IMR-90 (cell line): Measurements from ENCODE around the gene E2F8.

Source experiments
- BHLHE40 ChIP-seq: fragments of 150-350 bp; IDR thresholded peaks from 2 replicates; pipeline ENCODE4 v1.6.1; 2016; ENCODE audit warnings: mild to moderate bottlenecking, low read depth, low read length
- MAZ ChIP-seq: IDR thresholded peaks from 2 replicates; pipeline ENCODE4 v1.6.1; 2012; ENCODE audit warnings: low read depth, mild to moderate bottlenecking, low read length, improper control_type of control experiment, moderate library complexity, borderline replicate concordance
- POLR2A ChIP-seq: IDR thresholded peaks from 2 replicates; pipeline ENCODE4 v1.6.1; 2012; ENCODE audit warnings: mild to moderate bottlenecking, low read depth, low read length
- RAD21 ChIP-seq: IDR thresholded peaks from 2 replicates; pipeline ENCODE4 v1.6.1; 2012; ENCODE audit warnings: low read length, improper control_type of control experiment
- RCOR1 ChIP-seq: IDR thresholded peaks from 2 replicates; pipeline ENCODE4 v1.6.1; 2012; ENCODE audit warnings: mild to moderate bottlenecking, low read length, improper control_type of control experiment; ENCODE audit not compliant: insufficient replicate concordance
- RFX5 ChIP-seq: IDR thresholded peaks from 2 replicates; pipeline ENCODE4 v1.8.0; 2012; ENCODE audit warnings: low read depth, mild to moderate bottlenecking, low read length, moderate library complexity
- TF ChIP-seq, protein P1 (sequence below): conservative IDR thresholded peaks from 2 replicates; pipeline ENCODE4 v1.5.1; 2012; ENCODE audit warnings: mild to moderate bottlenecking, low read depth, low read length, improper control_type of control experiment

DNA sequence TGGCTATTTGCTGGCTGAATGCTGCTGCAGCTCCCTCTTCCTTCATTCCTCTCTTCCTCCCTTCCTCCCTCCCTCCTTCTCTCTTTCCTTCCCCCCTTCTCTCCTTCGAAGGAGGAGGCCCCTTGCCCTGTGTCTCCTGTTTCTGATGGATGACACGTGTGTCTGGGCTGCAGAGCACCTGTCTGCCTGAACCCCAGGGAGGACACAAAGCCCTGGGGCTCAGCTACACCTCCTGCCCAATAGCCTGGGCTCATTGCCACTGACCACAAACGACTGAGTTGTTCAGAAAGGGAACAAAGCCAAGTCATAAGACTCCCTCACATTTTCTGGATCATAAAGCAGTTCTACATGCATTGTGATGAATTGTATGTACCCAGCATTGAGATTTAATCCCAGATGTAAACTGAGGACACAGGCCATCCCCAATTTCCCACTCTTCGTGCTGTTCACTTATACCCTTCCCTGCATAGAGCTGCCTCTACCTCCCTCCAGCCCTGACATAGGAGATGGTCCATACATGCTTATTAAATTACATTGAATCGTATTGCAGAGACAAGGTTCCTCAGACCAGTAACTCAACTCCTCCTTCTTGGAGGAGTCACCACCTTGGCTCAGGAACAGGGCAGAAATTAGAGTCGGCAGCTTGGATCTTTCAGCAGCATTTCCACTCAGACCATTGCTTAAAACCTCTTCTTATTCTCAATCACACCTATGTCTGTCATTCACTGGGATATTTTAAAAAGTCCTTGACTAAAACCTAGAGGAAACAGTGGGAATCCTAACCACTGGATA lies 40.1 kb downstream of the E2F8 start:
- TF ChIP-seq, protein P1, sequence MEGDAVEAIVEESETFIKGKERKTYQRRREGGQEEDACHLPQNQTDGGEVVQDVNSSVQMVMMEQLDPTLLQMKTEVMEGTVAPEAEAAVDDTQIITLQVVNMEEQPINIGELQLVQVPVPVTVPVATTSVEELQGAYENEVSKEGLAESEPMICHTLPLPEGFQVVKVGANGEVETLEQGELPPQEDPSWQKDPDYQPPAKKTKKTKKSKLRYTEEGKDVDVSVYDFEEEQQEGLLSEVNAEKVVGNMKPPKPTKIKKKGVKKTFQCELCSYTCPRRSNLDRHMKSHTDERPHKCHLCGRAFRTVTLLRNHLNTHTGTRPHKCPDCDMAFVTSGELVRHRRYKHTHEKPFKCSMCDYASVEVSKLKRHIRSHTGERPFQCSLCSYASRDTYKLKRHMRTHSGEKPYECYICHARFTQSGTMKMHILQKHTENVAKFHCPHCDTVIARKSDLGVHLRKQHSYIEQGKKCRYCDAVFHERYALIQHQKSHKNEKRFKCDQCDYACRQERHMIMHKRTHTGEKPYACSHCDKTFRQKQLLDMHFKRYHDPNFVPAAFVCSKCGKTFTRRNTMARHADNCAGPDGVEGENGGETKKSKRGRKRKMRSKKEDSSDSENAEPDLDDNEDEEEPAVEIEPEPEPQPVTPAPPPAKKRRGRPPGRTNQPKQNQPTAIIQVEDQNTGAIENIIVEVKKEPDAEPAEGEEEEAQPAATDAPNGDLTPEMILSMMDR: no peak
- no peak for TF ChIP-seq RCOR1
- TF ChIP-seq RAD21: no peak
- TF ChIP-seq POLR2A: no peak
- no peak for TF ChIP-seq BHLHE40
- TF ChIP-seq RFX5: no peak
- no peak for TF ChIP-seq MAZ
